ENCODE measurements around the gene YAF2. TPM values are rescaled to one million over a fixed set of nuclear protein-coding genes. Genes with fewer than 3 reads are reported as not detected.

The YAF2 gene
- total and polyA plus RNA-seq, 2 of the 13 experiments (the other 11 are each of a cell fraction or from before 2014, with no cell fraction given), result 8.4 to 11.7 TPM

DNA sequence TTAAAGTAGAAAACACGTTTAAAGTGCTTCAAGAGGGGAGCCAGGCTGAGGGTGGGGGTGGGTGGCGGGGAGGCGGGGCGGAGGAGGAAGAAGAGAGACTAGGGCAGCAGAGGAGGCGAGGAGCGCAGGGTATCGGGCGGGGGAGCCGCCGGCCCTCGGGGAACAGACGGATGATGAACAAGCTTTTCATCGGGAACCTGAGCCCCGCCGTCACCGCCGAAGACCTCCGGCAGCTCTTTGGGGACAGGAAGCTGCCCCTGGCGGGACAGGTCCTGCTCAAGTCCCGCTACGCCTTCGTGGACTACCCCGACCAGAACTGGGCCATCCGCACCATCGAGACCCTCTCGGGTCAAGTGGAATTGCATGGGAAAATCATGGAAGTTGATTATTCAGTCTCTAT lies 48.7 kb upstream of the YAF2 start:
- BruUV-seq (replicated peaks), result no TSS peak
- no peak for FAIRE-seq
- POLR2A ChIA-PET, result no interaction called here

More for the DNA sequence above, 48.7 kb upstream of the YAF2 start:
- TF ChIP-seq RFX5 (IDR thresholded peaks at IDR 0.05; ENCODE audit: low read depth, low read length) (no peak), EZH2 (conservative IDR thresholded peaks at IDR 0.05; ENCODE audit: low read depth, low read length) (no peak), CHD4 (IDR thresholded peaks at IDR 0.05; ENCODE audit: borderline replicate concordance, low read length) (no peak), PCBP1 (IDR thresholded peaks at IDR 0.05; ENCODE audit: borderline replicate concordance, low read depth, low read length) (no peak), PLRG1 (conservative IDR thresholded peaks at IDR 0.05) (no peak), SMAD1 (CRISPR knock-in tag; IDR thresholded peaks at IDR 0.05; ENCODE audit: borderline replicate concordance, low read depth) (no peak), REL (CRISPR knock-in tag; conservative IDR thresholded peaks at IDR 0.05) (no peak), ZFP82 (CRISPR knock-in tag; IDR thresholded peaks at IDR 0.05; ENCODE audit: borderline replicate concordance) (no peak)
- TF ChIP-seq, protein P1, sequence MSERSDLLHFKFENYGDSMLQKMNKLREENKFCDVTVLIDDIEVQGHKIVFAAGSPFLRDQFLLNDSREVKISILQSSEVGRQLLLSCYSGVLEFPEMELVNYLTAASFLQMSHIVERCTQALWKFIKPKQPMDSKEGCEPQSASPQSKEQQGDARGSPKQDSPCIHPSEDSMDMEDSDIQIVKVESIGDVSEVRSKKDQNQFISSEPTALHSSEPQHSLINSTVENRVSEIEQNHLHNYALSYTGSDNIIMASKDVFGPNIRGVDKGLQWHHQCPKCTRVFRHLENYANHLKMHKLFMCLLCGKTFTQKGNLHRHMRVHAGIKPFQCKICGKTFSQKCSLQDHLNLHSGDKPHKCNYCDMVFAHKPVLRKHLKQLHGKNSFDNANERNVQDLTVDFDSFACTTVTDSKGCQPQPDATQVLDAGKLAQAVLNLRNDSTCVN (CRISPR knock-in tag; IDR thresholded peaks at IDR 0.05; ENCODE audit: borderline replicate concordance), result no peak
- TF ChIP-seq, protein P2, sequence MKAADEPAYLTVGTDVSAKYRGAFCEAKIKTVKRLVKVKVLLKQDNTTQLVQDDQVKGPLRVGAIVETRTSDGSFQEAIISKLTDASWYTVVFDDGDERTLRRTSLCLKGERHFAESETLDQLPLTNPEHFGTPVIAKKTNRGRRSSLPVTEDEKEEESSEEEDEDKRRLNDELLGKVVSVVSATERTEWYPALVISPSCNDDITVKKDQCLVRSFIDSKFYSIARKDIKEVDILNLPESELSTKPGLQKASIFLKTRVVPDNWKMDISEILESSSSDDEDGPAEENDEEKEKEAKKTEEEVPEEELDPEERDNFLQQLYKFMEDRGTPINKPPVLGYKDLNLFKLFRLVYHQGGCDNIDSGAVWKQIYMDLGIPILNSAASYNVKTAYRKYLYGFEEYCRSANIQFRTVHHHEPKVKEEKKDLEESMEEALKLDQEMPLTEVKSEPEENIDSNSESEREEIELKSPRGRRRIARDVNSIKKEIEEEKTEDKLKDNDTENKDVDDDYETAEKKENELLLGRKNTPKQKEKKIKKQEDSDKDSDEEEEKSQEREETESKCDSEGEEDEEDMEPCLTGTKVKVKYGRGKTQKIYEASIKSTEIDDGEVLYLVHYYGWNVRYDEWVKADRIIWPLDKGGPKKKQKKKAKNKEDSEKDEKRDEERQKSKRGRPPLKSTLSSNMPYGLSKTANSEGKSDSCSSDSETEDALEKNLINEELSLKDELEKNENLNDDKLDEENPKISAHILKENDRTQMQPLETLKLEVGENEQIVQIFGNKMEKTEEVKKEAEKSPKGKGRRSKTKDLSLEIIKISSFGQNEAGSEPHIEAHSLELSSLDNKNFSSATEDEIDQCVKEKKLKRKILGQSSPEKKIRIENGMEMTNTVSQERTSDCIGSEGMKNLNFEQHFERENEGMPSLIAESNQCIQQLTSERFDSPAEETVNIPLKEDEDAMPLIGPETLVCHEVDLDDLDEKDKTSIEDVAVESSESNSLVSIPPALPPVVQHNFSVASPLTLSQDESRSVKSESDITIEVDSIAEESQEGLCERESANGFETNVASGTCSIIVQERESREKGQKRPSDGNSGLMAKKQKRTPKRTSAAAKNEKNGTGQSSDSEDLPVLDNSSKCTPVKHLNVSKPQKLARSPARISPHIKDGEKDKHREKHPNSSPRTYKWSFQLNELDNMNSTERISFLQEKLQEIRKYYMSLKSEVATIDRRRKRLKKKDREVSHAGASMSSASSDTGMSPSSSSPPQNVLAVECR (CRISPR knock-in tag; IDR thresholded peaks at IDR 0.05; ENCODE audit: borderline replicate concordance), result no peak
- Histone ChIP-seq H3K4me2 (ENCODE audit: low read depth, low read length) (no peak overlapping the region), H3K27ac (ENCODE audit: extremely low read length, insufficient read depth, low read length) (no peak overlapping the region), H3K27me3 (ENCODE audit: control insufficient read depth in 1 of 2, insufficient read depth in 2 of 2, low read length in 2 of 2) (peaks cover 0 to 3% of the 10 kb centered on the region in 2 experiments; a peak in 1 of 5 replicates), H3K4me3 (replicated peaks in 1 of 3; ENCODE audit: insufficient read depth in 1 of 3, low read depth in 2 of 3, low read length in 3 of 3) (no peak overlapping the region), H3K79me2 (ENCODE audit: insufficient read depth, low read length) (no peaks in the 10 kb centered on the region), H3K36me3 (replicated peaks in 1 of 2; ENCODE audit: control insufficient read depth in 1 of 2, insufficient read depth in 2 of 2, low read length in 2 of 2) (no peaks in the 10 kb centered on the region), H4K20me1 (ENCODE audit: insufficient read depth, low read length) (no peaks in the 10 kb centered on the region), H3K4me1 (ENCODE audit: insufficient read depth, low read length) (peaks cover 10% of the 10 kb centered on the region), H3K9ac (ENCODE audit: insufficient read depth, low read depth, low read length) (no peak overlapping the region), H2AFZ (ENCODE audit: low read length) (no peak overlapping the region), H3K9me3 (ENCODE audit: low read length) (no peaks in the 10 kb centered on the region)
- DNase-seq (ENCODE audit: low spot score) (no peak), ATAC-seq (no peak)
- CTCF ChIA-PET (ENCODE audit: low intra/inter-chr PET ratio, low total read pairs), result no interaction called here
- in situ Hi-C loops (cut with HindIII; ENCODE audit: extremely low pct_ligation_motif_present, low pct_unique_long_range_greater_than_20kb), result no loop called here
- 64% methylated on average over 18 of the region's 26 CpGs for WGBS (ENCODE audit: low lambda C conversion rate)
- intact Hi-C loops (cut with micrococcal nuclease; ENCODE audit: unreplicated experiment), result no loop called here

Data from HepG2 (cell line).